ENCODE measurements around the gene IGFALS.

IGFALS gene

GRCh38 chr16:1743376-1744337, 49.8 kb downstream of the IGFALS start:
- DNase-seq (ENCODE audit: low read depth) = no peak

- DNase-seq (ENCODE audit: low read depth) = no peak
These were observed 51.8 kb downstream of the IGFALS start for GRCh38 chr16:1741553-1742165.

- no peak for DNase-seq (ENCODE audit: low read depth)
These were observed 52.6 kb downstream of the IGFALS start for GRCh38 chr16:1740781-1741490.

Data from stimulated activated CD8-positive, alpha-beta memory T cell treated with anti-CD3 and anti-CD28 coated beads, Interleukin-15, amount 100 ng/mL, for 24 hours (primary cell).